Stomach (tissue), 4 donors: ENCODE measurements around the gene DYSF.

Experiments
- CTCF ChIP-seq, 7 experiments: fragments of 450-650 bp in 4 of 7; fragments of 200-600 bp in 3 of 7; sonication (generic) in 3 of 7; IDR thresholded peaks; one replicate each; pipeline ENCODE4 v1.5.1; 2016 to 2019; ENCODE audit warnings: antibody characterized with exemption in 7 of 7, control low read depth in 2 of 7, mild to moderate bottlenecking in 1 of 7
- EP300 ChIP-seq: sonication (generic); formaldehyde crosslinking; IDR thresholded peaks from one replicate; pipeline ENCODE4 v1.6.1; 2017; ENCODE audit warnings: antibody characterized with exemption
- POLR2A ChIP-seq, 4 donors: fragments of 450-650 bp; IDR thresholded peaks; one replicate each; pipeline ENCODE4 v1.6.1; 2016; ENCODE audit warnings: antibody characterized with exemption in 4 of 4, control low read depth in 2 of 4, mild to moderate bottlenecking in 1 of 4, moderate library complexity in 1 of 4
- POLR2AphosphoS5 ChIP-seq, 3 donors: sonication (generic); formaldehyde crosslinking; IDR thresholded peaks; one replicate each; pipeline ENCODE4 v1.6.1; 2016; ENCODE audit warnings: antibody characterized with exemption in 3 of 3

GRCh38 chr2:71609958-71610357 lies 156.6 kb downstream of the DYSF start:
- TF ChIP-seq POLR2A (IDR thresholded peaks at IDR 0.05) (no peak), CTCF (IDR thresholded peaks at IDR 0.05) (peak in 1 of 7 experiments; percentile 5), POLR2AphosphoS5 (IDR thresholded peaks at IDR 0.05) (no peak), EP300 (no peak)
